Measurements from ENCODE around the gene UIMC1. TPM values are rescaled to one million over a fixed set of nuclear protein-coding genes. Genes with fewer than 3 reads are reported as not detected.

UIMC1 gene
- total and polyA plus RNA-seq, 2 of the 13 experiments (the other 11 are each of a cell fraction or from before 2014, with no cell fraction given) = 18.9 to 32.7 TPM

DNA sequence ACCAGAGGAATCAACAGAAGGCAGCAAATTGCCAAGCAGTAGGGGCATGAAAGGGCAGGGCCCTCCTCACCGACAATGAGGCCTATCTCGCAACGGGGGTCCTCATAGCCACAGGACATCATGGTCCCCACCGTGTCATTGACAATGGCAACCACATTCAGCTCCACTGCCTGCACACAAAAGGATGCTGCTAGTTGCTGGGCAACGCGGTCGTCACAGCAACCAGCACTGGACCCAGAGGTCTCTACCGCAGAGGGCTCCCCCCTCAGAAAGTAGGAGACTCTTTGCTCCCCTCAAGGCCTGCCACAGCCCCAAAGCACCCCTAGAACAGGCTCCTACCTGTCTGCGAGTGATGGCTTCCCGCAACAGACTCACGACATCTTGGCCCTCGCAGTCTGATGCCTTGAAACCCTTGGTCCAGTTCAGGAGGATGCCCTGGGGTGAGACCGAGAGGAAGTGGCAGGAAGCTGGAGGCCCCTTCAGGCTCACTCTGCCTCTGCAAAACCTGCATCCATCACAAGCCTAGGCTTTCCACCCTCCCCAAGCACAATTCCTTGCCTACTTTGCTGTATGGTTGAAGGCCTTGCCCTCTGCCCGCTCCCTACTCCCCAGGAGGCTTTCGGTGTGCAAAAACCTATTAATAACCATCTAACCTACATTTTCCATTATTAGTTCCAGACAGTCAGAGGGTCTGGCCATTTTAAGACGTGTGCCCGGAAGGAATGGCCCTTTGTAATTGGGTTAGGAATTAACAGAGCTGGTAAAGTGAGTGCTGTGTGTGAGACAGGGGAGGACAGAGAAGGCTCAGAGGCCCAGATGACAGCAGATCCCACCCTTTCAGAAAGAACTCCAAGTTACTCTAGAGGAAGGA, 122.6 kb downstream of the UIMC1 start:
- intact Hi-C loops (cut with micrococcal nuclease; ENCODE audit: unreplicated experiment) (no loop called here), in situ Hi-C loops (cut with HindIII; ENCODE audit: extremely low pct_ligation_motif_present, low pct_unique_long_range_greater_than_20kb) (no loop called here)
- H3K79me2 ChIP-seq (ENCODE audit: insufficient read depth, low read length) = no peaks in the 10 kb centered on the region
- no peak overlapping the region for H3K9ac ChIP-seq (ENCODE audit: insufficient read depth, low read depth, low read length)
- no peak overlapping the region for H3K4me2 ChIP-seq (ENCODE audit: low read depth, low read length)
- 47% methylated on average over 5 of the region's 17 CpGs for WGBS (ENCODE audit: low lambda C conversion rate)
- ChIA-PET POLR2A (no interaction called here), CTCF (ENCODE audit: low intra/inter-chr PET ratio, low total read pairs) (no interaction called here)
- peaks cover 8% of the 10 kb centered on the region; the same call in 1 of the 2 replicates for H3K4me1 ChIP-seq (ENCODE audit: insufficient read depth, low read length)
- BruUV-seq (replicated peaks) = no TSS peak
- TF ChIP-seq, protein P1, sequence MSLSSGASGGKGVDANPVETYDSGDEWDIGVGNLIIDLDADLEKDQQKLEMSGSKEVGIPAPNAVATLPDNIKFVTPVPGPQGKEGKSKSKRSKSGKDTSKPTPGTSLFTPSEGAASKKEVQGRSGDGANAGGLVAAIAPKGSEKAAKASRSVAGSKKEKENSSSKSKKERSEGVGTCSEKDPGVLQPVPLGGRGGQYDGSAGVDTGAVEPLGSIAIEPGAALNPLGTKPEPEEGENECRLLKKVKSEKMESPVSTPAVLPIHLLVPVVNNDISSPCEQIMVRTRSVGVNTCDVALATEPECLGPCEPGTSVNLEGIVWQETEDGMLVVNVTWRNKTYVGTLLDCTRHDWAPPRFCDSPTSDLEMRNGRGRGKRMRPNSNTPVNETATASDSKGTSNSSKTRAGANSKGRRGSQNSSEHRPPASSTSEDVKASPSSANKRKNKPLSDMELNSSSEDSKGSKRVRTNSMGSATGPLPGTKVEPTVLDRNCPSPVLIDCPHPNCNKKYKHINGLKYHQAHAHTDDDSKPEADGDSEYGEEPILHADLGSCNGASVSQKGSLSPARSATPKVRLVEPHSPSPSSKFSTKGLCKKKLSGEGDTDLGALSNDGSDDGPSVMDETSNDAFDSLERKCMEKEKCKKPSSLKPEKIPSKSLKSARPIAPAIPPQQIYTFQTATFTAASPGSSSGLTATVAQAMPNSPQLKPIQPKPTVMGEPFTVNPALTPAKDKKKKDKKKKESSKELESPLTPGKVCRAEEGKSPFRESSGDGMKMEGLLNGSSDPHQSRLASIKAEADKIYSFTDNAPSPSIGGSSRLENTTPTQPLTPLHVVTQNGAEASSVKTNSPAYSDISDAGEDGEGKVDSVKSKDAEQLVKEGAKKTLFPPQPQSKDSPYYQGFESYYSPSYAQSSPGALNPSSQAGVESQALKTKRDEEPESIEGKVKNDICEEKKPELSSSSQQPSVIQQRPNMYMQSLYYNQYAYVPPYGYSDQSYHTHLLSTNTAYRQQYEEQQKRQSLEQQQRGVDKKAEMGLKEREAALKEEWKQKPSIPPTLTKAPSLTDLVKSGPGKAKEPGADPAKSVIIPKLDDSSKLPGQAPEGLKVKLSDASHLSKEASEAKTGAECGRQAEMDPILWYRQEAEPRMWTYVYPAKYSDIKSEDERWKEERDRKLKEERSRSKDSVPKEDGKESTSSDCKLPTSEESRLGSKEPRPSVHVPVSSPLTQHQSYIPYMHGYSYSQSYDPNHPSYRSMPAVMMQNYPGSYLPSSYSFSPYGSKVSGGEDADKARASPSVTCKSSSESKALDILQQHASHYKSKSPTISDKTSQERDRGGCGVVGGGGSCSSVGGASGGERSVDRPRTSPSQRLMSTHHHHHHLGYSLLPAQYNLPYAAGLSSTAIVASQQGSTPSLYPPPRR (CRISPR knock-in tag; IDR thresholded peaks at IDR 0.05; ENCODE audit: borderline replicate concordance) = no peak
- TF ChIP-seq, protein P2, sequence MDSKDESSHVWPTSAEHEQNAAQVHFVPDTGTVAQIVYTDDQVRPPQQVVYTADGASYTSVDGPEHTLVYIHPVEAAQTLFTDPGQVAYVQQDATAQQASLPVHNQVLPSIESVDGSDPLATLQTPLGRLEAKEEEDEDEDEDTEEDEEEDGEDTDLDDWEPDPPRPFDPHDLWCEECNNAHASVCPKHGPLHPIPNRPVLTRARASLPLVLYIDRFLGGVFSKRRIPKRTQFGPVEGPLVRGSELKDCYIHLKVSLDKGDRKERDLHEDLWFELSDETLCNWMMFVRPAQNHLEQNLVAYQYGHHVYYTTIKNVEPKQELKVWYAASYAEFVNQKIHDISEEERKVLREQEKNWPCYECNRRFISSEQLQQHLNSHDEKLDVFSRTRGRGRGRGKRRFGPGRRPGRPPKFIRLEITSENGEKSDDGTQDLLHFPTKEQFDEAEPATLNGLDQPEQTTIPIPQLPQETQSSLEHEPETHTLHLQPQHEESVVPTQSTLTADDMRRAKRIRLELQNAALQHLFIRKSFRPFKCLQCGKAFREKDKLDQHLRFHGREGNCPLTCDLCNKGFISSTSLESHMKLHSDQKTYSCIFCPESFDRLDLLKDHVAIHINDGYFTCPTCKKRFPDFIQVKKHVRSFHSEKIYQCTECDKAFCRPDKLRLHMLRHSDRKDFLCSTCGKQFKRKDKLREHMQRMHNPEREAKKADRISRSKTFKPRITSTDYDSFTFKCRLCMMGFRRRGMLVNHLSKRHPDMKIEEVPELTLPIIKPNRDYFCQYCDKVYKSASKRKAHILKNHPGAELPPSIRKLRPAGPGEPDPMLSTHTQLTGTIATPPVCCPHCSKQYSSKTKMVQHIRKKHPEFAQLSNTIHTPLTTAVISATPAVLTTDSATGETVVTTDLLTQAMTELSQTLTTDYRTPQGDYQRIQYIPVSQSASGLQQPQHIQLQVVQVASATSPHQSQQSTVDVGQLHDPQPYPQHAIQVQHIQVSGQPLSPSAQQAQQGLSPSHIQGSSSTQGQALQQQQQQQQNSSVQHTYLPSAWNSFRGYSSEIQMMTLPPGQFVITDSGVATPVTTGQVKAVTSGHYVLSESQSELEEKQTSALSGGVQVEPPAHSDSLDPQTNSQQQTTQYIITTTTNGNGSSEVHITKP (CRISPR knock-in tag; IDR thresholded peaks at IDR 0.05; ENCODE audit: low read depth) = no peak
- H3K36me3 ChIP-seq (replicated peaks in 1 of 2; ENCODE audit: control insufficient read depth in 1 of 2, insufficient read depth in 2 of 2, low read length in 2 of 2) = no peaks in the 10 kb centered on the region
- DNase-seq (ENCODE audit: low spot score) (no peak), FAIRE-seq (no peak), ATAC-seq (no peak)
- no peak overlapping the region for H3K27ac ChIP-seq (ENCODE audit: extremely low read length, insufficient read depth, low read length)
- H3K27me3 ChIP-seq (ENCODE audit: control insufficient read depth in 1 of 2, insufficient read depth in 2 of 2, low read length in 2 of 2) = peaks cover 6 to 71% of the 10 kb centered on the region in 2 experiments; a peak in 4 of 5 replicates
- no peak overlapping the region for H2AFZ ChIP-seq (ENCODE audit: low read length)
- H4K20me1 ChIP-seq (ENCODE audit: insufficient read depth, low read length) = no peaks in the 10 kb centered on the region
- no peaks in the 10 kb centered on the region for H3K9me3 ChIP-seq (ENCODE audit: low read length)
- no peak overlapping the region for H3K4me3 ChIP-seq (replicated peaks in 1 of 3; ENCODE audit: insufficient read depth in 1 of 3, low read depth in 2 of 3, low read length in 3 of 3)
